Measurements from ENCODE around the gene DHX34. TPM values are rescaled to one million over a fixed set of nuclear protein-coding genes. Genes with fewer than 3 reads are reported as not detected.

Gene DHX34
- total and polyA plus RNA-seq, 4 experiments from 2014 or later, result 1.7 to 27.3 (median 17.0) TPM

DNA sequence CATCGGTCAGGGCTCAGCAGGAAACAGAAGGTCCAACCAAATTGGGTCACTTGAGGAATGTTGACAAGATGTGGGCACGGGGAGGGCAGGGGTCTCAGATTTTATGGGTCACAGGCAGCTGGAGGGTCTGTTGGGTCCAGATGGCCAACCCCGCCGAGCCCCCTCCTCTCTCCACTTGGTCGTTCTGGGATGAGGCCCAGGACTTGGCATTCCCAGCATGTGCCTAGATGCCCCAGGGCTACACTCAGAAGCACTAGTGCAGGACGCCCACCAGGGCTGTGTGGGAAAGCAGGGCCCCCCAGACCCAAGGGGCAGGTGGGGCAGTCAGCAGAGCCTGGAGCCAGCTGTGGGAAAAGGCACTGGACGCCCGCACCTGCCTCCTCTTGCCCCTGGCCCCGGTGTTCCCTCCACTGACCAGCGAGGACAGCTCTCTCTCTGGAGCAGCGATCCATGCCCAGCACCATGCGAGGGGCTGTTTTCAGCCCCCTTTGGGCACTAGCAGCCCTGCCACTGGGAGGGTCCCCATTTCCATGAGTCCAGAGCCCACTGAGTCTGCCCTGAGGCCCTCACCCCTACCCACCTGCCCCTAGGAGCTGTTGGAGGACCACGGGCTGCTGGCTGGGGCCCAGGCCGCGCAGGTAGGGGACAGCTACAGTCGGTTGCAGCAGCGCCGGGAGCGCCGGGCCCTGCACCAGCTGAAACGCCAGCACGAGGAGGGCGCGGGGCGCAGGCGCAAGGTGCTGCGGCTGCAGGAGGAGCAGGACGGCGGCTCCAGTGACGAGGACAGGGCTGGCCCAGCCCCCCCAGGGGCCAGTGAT, 26.0 kb downstream of the DHX34 start:
- Histone ChIP-seq H3K27me3 (ENCODE audit: insufficient read depth, low read length) (no peaks in the 10 kb centered on the region), H3K4me1 (ENCODE audit: insufficient read depth, low read length) (no peaks in the 10 kb centered on the region), H3K9me3 (ENCODE audit: control insufficient read depth in 1 of 2, low read length in 2 of 2) (no peaks in the 10 kb centered on the region), H3K27ac (ENCODE audit: low read depth, low read length) (no peak overlapping the region), H3K36me3 (ENCODE audit: insufficient read depth, low read length) (peaks cover 50% of the 10 kb centered on the region), H3K4me3 (ENCODE audit: low read length in 2 of 2) (no peak overlapping the region)
- no peak overlapping the region for H3K4me3 Mint-ChIP-seq
- no peaks in the 10 kb centered on the region for H3K27me3 Mint-ChIP-seq
- peaks cover 27 to 43% of the 10 kb centered on the region in 2 donors for H3K36me3 Mint-ChIP-seq
- H3K9me3 Mint-ChIP-seq, result no peaks in the 10 kb centered on the region
- H3K4me1 Mint-ChIP-seq, result peaks cover 0 to 2% (median 0%) of the 10 kb centered on the region in 4 donors
- CTCF ChIA-PET (ENCODE audit: partially characterized antibody), result interaction anchor here (1.8 kb wide), 1 partner anchor 16 kb away, joined by 7 read pairs; no protein-coding TSS in a partner anchor
- H3K27ac Mint-ChIP-seq, result no peak overlapping the region
- intact Hi-C loops (cut with micrococcal nuclease), result no loop called here
- no peak for DNase-seq
- POLR2A ChIA-PET (ENCODE audit: partially characterized antibody), result no interaction called here

DNA sequence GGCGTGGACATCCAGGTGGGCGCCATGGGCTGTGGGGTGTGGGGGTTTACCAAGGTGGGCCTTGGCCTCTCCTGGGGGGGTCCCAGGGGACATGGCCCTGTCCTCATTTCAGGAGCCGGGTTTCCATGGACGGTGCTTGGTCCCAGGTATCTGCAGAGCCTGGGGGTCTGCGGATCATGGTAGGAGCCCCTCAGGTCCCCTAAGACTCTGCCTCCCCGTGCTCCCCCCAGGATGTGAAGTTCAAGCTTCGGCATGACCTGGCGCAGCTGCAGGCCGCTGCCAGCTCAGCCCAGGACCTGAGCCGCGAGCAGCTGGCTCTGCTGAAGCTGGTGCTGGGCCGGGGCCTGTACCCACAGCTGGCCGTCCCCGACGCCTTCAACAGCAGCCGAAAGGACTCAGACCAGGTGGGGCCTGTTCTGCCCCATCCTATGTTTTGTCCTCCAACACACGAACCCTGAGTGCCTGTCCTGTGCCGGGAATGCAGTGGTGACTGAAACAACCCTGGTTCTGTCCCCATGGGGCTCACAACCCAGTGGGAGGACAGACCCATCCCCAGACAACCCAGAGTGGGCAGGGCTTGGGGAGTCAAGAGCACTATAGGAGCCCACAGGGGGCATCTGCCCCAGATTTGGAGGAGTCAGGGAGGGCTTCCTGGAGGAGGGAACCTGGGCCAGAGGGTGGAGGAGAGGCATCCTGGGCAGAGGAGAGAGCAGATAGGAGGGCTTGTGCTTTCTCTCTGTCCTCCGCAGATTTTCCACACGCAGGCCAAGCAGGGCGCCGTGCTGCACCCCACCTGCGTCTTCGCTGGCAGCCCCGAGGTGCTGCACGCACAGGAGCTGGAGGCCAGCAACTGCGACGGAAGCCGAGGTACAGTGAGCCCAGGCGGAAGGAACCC, 26.8 kb downstream of the DHX34 start:
- intact Hi-C loops (cut with micrococcal nuclease), result no loop called here
- Histone ChIP-seq H3K27me3 (ENCODE audit: insufficient read depth, low read length) (no peaks in the 10 kb centered on the region), H3K4me3 (ENCODE audit: low read length in 2 of 2) (no peak overlapping the region), H3K27ac (ENCODE audit: low read depth, low read length) (no peak overlapping the region), H3K9me3 (ENCODE audit: control insufficient read depth in 1 of 2, low read length in 2 of 2) (no peaks in the 10 kb centered on the region), H3K4me1 (ENCODE audit: insufficient read depth, low read length) (no peaks in the 10 kb centered on the region), H3K36me3 (ENCODE audit: insufficient read depth, low read length) (peaks cover 50% of the 10 kb centered on the region)
- no peaks in the 10 kb centered on the region for H3K27me3 Mint-ChIP-seq
- DNase-seq, result no peak
- H3K4me3 Mint-ChIP-seq, result no peak overlapping the region
- H3K36me3 Mint-ChIP-seq, result peaks cover 27 to 46% of the 10 kb centered on the region in 2 donors
- CTCF ChIA-PET (ENCODE audit: partially characterized antibody), result no interaction called here
- peaks cover 0 to 4% (median under 1%) of the 10 kb centered on the region in 4 donors for H3K4me1 Mint-ChIP-seq
- H3K27ac Mint-ChIP-seq, result peak overlapping the region in 2 of 7 donors; percentile 12 to 44
- H3K9me3 Mint-ChIP-seq, result no peaks in the 10 kb centered on the region
- POLR2A ChIA-PET (ENCODE audit: partially characterized antibody), result no interaction called here

DNA sequence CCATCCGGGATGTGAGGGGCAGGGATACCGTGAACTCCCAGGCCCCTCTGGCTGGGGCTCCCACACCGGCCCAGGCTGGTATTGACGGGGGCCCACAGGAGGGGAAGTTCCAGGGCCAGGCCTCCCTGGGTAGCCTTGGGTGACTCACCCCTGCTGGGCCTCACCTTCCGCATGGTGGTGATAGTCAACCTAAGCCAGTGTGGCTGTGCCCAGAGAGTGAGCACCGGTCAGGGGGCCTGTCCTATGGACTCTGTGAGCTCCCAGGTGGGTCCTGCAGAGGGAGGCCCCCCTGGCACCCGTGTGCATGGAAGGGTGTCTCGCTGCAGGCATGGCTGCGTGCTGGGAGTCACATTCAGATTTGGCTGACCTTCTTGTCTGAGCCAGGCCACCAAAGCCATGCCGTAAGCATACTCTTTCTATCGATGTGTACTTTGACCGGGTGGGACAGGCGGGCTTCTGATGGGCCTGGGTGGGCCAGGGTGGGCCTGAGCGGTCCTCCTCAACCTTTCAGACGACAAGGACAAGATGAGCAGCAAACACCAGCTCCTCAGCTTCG, 27.6 kb downstream of the DHX34 start:
- no peaks in the 10 kb centered on the region for H3K9me3 Mint-ChIP-seq
- H3K27me3 Mint-ChIP-seq, result no peaks in the 10 kb centered on the region
- H3K36me3 Mint-ChIP-seq, result peaks cover 32 to 50% of the 10 kb centered on the region in 2 donors
- no peak overlapping the region for H3K4me3 ChIP-seq (ENCODE audit: low read length in 2 of 2)
- H3K9me3 ChIP-seq (ENCODE audit: control insufficient read depth in 1 of 2, low read length in 2 of 2), result no peaks in the 10 kb centered on the region
- DNase-seq, result no peak
- H3K4me3 Mint-ChIP-seq, result no peak overlapping the region
- intact Hi-C loops (cut with micrococcal nuclease), result no loop called here
- H3K4me1 Mint-ChIP-seq, result peaks cover 4 to 10% (median 5%) of the 10 kb centered on the region in 4 donors
- no peak overlapping the region for H3K27ac ChIP-seq (ENCODE audit: low read depth, low read length)
- no peak overlapping the region for H3K27ac Mint-ChIP-seq
- H3K27me3 ChIP-seq (ENCODE audit: insufficient read depth, low read length), result no peaks in the 10 kb centered on the region
- POLR2A ChIA-PET (ENCODE audit: partially characterized antibody), result no interaction called here
- CTCF ChIA-PET (ENCODE audit: partially characterized antibody), result no interaction called here
- H3K36me3 ChIP-seq (ENCODE audit: insufficient read depth, low read length), result peaks cover 52% of the 10 kb centered on the region
- peaks cover 6% of the 10 kb centered on the region for H3K4me1 ChIP-seq (ENCODE audit: insufficient read depth, low read length)

DNA sequence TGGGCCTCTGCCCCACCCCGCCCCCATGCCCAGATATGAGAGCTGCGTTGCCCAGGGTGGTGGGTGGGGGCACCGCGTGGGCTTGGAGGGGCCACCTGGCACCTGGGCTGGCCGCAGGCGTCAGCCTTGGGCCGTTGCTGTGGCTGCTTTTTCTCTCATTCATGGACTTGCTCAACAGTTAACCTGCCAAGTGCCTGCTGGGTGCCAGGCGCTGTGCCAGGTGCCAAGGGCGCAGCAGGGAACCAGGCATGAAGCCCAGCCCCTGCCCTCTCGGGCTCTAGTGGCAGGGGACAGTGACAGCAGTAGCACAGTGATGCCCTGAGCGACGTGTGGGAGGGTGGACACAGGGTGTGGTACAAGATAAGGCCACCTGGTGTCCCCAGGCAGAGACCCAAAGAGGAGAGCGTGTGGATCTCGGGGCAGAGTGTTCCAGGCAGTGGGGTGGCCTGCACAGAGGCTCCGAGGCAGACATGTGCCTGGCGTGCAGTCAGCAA, 28.1 kb downstream of the DHX34 start:
- Mint-ChIP-seq H3K4me3 (peak overlapping the region in 1 of 8 donors; percentile 61), H3K9me3 (no peaks in the 10 kb centered on the region), H3K27me3 (no peaks in the 10 kb centered on the region), H3K36me3 (peaks cover 28 to 49% of the 10 kb centered on the region in 2 donors), H3K4me1 (peaks cover 6 to 16% (median 8%) of the 10 kb centered on the region in 4 donors), H3K27ac (no peak overlapping the region)
- Histone ChIP-seq H3K27me3 (ENCODE audit: insufficient read depth, low read length) (no peaks in the 10 kb centered on the region), H3K4me1 (ENCODE audit: insufficient read depth, low read length) (peaks cover 12% of the 10 kb centered on the region), H3K27ac (ENCODE audit: low read depth, low read length) (no peak overlapping the region), H3K4me3 (ENCODE audit: low read length in 2 of 2) (no peak overlapping the region), H3K36me3 (ENCODE audit: insufficient read depth, low read length) (peaks cover 53% of the 10 kb centered on the region), H3K9me3 (ENCODE audit: control insufficient read depth in 1 of 2, low read length in 2 of 2) (no peaks in the 10 kb centered on the region)
- ChIA-PET POLR2A (ENCODE audit: partially characterized antibody) (no interaction called here), CTCF (ENCODE audit: partially characterized antibody) (no interaction called here)
- no peak for DNase-seq
- intact Hi-C loops (cut with micrococcal nuclease), result no loop called here

DNA sequence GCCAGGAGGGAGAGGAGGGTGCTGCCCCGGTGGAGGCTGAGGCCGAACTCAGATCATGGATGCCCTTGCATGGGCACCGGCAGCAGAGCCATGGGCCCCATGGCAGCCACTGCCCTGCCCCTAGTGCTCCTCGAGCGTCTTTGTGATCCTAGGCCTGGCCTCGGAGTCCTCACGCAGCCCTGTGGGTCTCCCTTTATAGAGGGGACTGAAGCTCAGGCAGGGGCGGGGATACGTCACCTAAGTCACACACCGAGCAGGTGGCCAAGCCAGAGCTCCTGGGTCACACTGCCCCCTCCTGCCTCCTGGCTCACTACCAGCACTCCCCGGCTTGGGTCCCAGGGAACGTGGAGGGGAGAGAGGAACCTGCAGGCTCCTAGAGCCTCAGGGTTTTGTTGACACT, 28.7 kb downstream of the DHX34 start:
- peaks cover 53% of the 10 kb centered on the region for H3K36me3 ChIP-seq (ENCODE audit: insufficient read depth, low read length)
- CTCF ChIA-PET (ENCODE audit: partially characterized antibody), result no interaction called here

GRCh38 chr19:47378246-47378645, 29.1 kb downstream of the DHX34 start:
- no peak overlapping the region for H3K27ac ChIP-seq (ENCODE audit: low read depth, low read length)
- ChIA-PET POLR2A (ENCODE audit: partially characterized antibody) (interaction anchor here (0.6 kb wide), 1 partner anchor 73 kb away, joined by 3 read pairs; no protein-coding TSS in a partner anchor), CTCF (ENCODE audit: partially characterized antibody) (no interaction called here)
- no peak overlapping the region for H3K4me3 Mint-ChIP-seq
- H3K36me3 ChIP-seq (ENCODE audit: insufficient read depth, low read length), result peaks cover 51% of the 10 kb centered on the region
- intact Hi-C loops (cut with micrococcal nuclease), result no loop called here
- no peak for DNase-seq
- no peaks in the 10 kb centered on the region for H3K9me3 Mint-ChIP-seq
- no peak overlapping the region for H3K4me3 ChIP-seq (ENCODE audit: low read length in 2 of 2)
- H3K9me3 ChIP-seq (ENCODE audit: control insufficient read depth in 1 of 2, low read length in 2 of 2), result no peaks in the 10 kb centered on the region
- peaks cover 7 to 21% (median 10%) of the 10 kb centered on the region in 4 donors for H3K4me1 Mint-ChIP-seq
- H3K4me1 ChIP-seq (ENCODE audit: insufficient read depth, low read length), result peaks cover 13% of the 10 kb centered on the region
- peak overlapping the region in 2 of 7 donors; percentile 51 to 63 for H3K27ac Mint-ChIP-seq
- H3K36me3 Mint-ChIP-seq, result peaks cover 27 to 47% of the 10 kb centered on the region in 2 donors
- no peaks in the 10 kb centered on the region for H3K27me3 ChIP-seq (ENCODE audit: insufficient read depth, low read length)
- H3K27me3 Mint-ChIP-seq, result no peaks in the 10 kb centered on the region

More for the DNA sequence above, 28.7 kb downstream of the DHX34 start:
- H3K4me1 Mint-ChIP-seq, result peaks cover 6 to 18% (median 8%) of the 10 kb centered on the region in 4 donors
- no peak overlapping the region for H3K4me3 ChIP-seq (ENCODE audit: low read length in 2 of 2)
- peaks cover 13% of the 10 kb centered on the region for H3K4me1 ChIP-seq (ENCODE audit: insufficient read depth, low read length)
- no peaks in the 10 kb centered on the region for H3K27me3 Mint-ChIP-seq
- H3K27ac ChIP-seq (ENCODE audit: low read depth, low read length), result no peak overlapping the region
- DNase-seq, result no peak
- peaks cover 27 to 49% of the 10 kb centered on the region in 2 donors for H3K36me3 Mint-ChIP-seq
- no peaks in the 10 kb centered on the region for H3K27me3 ChIP-seq (ENCODE audit: insufficient read depth, low read length)
- no peaks in the 10 kb centered on the region for H3K9me3 Mint-ChIP-seq
- H3K4me3 Mint-ChIP-seq, result no peak overlapping the region
- POLR2A ChIA-PET (ENCODE audit: partially characterized antibody), result no interaction called here
- no peaks in the 10 kb centered on the region for H3K9me3 ChIP-seq (ENCODE audit: control insufficient read depth in 1 of 2, low read length in 2 of 2)
- no peak overlapping the region for H3K27ac Mint-ChIP-seq
- intact Hi-C loops (cut with micrococcal nuclease), result no loop called here
